GM18858 (cell line): ENCODE data around the gene CGNL1.

ENCODE experiments used
- ATAC-seq: cut with Tn5 transposase; IDR thresholded peaks from one replicate; pipeline ENCODE4 v1.9.1; 2021; ENCODE audit not compliant: unreplicated experiment

CGNL1 gene

GRCh38 chr15:57353317-57353804, 22.9 kb upstream of the CGNL1 start:
- ATAC-seq, result no peak

- no peak for ATAC-seq
Measured at GRCh38 chr15:57354436-57355123, 21.7 kb upstream of the CGNL1 start.

GRCh38 chr15:57355259-57355658, 21.0 kb upstream of the CGNL1 start:
- no peak for ATAC-seq

- ATAC-seq, result no peak
Measured at GRCh38 chr15:57356178-57356577, 20.1 kb upstream of the CGNL1 start.

- ATAC-seq, result no peak
Measured at GRCh38 chr15:57356636-57357035, 19.7 kb upstream of the CGNL1 start.

GRCh38 chr15:57357799-57358198, 18.5 kb upstream of the CGNL1 start:
- ATAC-seq, result no peak

GRCh38 chr15:57358571-57358970, 17.7 kb upstream of the CGNL1 start:
- no peak for ATAC-seq

- ATAC-seq, result no peak
Measured at GRCh38 chr15:57363661-57364060, 12.6 kb upstream of the CGNL1 start.

- ATAC-seq, result no peak
Measured at GRCh38 chr15:57364282-57365007, 11.9 kb upstream of the CGNL1 start.

- no peak for ATAC-seq
Measured at GRCh38 chr15:57367556-57367955, 8.7 kb upstream of the CGNL1 start.

- no peak for ATAC-seq
Measured at GRCh38 chr15:57370929-57371328, 5.4 kb upstream of the CGNL1 start.

GRCh38 chr15:57373251-57373881, 2.9 kb upstream of the CGNL1 start:
- ATAC-seq, result no peak

- no peak for ATAC-seq
Measured at GRCh38 chr15:57373882-57374276, 2.4 kb upstream of the CGNL1 start.

GRCh38 chr15:57376696-57377477, 582 bp downstream of the CGNL1 start:
- no peak for ATAC-seq

- ATAC-seq, result no peak
Measured at GRCh38 chr15:57377478-57377847, 1.2 kb downstream of the CGNL1 start.

GRCh38 chr15:57379487-57379886, 3.2 kb downstream of the CGNL1 start:
- ATAC-seq, result no peak

- ATAC-seq, result no peak
Measured at GRCh38 chr15:57380854-57381253, 4.5 kb downstream of the CGNL1 start.

GRCh38 chr15:57382215-57382614, 5.9 kb downstream of the CGNL1 start:
- ATAC-seq, result no peak

- no peak for ATAC-seq
Measured at GRCh38 chr15:57382969-57383368, 6.7 kb downstream of the CGNL1 start.

GRCh38 chr15:57384024-57384423, 7.7 kb downstream of the CGNL1 start:
- no peak for ATAC-seq

GRCh38 chr15:57384816-57385215, 8.5 kb downstream of the CGNL1 start:
- no peak for ATAC-seq
